GM18507 (cell line): ENCODE measurements around the gene PIK3C3.

Source experiments
- DNase-seq: peaks from one replicate; pipeline ENCODE4 v3.0.0; 2011; ENCODE audit warnings: low read depth; ENCODE audit not compliant: insufficient read length; ENCODE audit errors: extremely low spot score
- FAIRE-seq: peaks from 2 replicates; lab custom pipeline; 2011; peaks lifted over from hg19 to GRCh38; lab: Jason Lieb, UNC

Gene PIK3C3

DNA sequence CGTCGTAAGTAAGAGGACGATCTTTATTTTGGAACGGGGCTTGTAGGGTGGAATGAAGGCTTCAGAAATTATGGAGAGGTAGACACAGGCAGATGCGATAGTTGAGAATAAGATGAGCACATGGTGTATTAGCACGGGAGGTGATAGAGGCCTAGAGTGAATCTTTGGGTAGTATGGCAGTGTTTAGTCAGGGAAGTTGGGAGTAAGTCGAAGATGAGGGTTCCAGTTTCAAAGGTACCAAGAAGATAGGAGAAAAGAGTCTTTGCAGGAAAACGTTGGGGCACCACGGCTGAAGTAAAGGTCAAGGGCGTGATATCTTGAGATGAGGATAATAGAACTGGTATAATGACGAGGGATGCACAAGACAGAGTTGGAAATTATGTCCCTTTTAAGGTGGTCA, 654 bp downstream of the PIK3C3 start:
- DNase-seq (no peak), FAIRE-seq (peak; percentile 56)

GRCh38 chr18:41959045-41959444, 4.0 kb downstream of the PIK3C3 start:
- DNase-seq = no peak
- no peak for FAIRE-seq

DNA sequence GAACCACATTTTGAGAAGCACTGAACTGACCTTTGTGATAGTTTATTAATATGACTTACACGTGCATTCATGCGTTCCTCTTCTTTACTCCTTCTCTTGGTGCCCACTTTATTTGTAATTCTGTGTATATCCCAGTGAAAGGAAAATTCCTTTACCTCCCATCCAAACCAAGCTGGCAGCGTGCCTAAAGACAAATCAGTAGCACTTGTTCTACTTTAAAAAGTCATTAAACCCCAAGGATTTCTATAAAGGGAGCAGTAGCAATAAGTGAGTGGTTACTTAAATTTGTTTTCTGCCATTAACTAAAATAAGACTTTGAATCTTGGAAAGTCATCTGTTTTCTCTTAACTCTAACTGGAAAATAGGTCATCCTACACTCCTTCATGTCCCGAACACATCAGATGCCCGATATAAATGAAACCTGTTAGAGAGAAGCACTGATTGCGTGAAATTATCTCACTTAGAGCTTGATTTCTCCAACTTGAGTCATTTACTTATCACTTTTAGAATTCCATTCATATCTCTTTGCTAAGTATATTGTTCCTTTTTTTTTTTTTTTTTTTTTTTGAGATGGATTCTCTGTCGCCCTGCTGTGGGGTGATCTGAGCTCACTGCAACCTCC, 10.7 kb downstream of the PIK3C3 start:
- DNase-seq (no peak), FAIRE-seq (peak; percentile 54)

DNA sequence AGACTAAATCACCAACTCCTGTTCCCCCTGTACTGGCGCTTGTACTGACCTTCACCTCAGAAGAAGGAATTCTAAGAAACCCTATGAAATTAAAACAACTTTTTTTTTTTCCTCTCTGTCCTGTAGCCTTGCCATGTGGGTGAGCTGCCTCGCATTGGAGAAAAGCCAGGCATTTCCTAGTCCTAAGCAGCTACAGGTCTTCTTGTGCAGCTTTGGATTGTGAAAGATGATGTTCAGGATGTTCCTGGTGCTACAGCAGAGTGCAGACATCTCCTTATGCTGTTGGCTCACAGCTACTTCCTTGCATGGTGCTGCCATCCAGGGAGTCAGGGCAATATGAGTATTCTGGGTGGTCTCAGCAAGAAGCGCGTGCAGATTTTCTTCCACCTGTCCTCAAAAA, 11.9 kb downstream of the PIK3C3 start:
- FAIRE-seq = no peak
- no peak for DNase-seq

DNA sequence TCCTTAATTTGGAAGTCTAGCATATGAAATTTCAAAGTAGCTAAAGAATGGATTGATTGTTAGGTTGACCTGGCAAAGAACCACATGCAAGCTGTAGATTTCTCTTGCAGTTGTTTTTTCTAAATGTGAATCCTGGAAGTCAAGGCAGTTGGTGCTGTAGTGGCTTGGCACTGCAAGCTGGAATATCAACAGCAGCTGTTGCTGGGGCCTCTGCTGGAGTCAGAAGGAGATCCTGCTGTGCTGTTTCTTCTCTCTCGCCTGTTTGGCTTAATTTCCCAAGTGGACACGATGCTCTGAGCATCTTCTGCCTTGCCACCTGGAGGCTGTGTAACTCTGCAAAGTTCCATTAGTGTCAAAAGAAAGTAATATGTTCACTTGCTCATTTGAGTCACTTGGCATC, 12.6 kb downstream of the PIK3C3 start:
- DNase-seq (no peak), FAIRE-seq (no peak)

GRCh38 chr18:41969881-41970280, 14.8 kb downstream of the PIK3C3 start:
- FAIRE-seq (no peak), DNase-seq (no peak)

- FAIRE-seq (no peak), DNase-seq (no peak)
Measured at GRCh38 chr18:41972067-41972925, 17.3 kb downstream of the PIK3C3 start.

- peak; percentile 62 for FAIRE-seq
- DNase-seq = no peak
Measured at GRCh38 chr18:41973983-41974382, 18.9 kb downstream of the PIK3C3 start.

DNA sequence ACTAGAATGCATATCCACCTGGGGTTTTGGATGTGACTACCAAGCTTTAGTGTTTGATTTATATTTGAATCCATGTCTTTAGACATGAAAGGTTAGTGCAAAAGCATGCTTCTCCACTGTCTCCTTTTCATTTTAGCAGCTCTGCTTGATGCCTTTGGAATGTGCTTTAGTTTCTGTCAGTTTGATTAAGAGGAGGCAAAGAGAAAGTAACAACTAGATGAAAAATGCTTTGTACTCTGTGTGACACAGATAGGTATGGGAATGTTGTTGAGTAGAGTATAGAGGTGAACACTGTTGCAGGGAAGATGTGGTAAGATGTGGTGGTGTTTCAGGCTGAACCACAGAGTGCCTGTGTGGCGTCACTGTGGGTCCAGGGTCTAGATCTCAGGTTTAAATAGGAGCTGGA, 19.8 kb downstream of the PIK3C3 start:
- no peak for DNase-seq
- peak; percentile 68 for FAIRE-seq

GRCh38 chr18:41975284-41975683, 20.2 kb downstream of the PIK3C3 start:
- no peak for FAIRE-seq
- no peak for DNase-seq

- DNase-seq = no peak
- FAIRE-seq = no peak
Measured at GRCh38 chr18:41977233-41977632, 22.2 kb downstream of the PIK3C3 start.

GRCh38 chr18:41982942-41983660, 28.1 kb downstream of the PIK3C3 start:
- DNase-seq = peak; percentile 3
- peak; percentile 59 for FAIRE-seq

DNA sequence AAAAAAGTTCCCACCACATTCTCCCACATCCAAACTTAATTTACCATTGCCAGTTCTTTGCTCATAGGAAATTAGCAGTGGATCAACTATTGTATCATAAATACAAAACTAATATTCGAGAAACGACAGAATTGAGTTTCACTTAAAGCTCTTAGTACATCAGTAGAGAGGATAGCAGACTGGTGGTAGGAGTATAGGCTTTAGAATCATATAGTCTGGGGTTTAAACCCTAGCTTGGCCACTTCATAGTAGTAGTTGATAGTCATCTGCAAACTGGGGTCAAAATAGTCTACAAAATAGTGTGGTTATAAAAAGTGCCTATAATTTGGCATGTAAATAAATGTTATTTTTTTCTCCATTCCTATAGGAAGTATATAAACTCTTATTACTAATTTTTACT, 30.9 kb downstream of the PIK3C3 start:
- no peak for DNase-seq

DNA sequence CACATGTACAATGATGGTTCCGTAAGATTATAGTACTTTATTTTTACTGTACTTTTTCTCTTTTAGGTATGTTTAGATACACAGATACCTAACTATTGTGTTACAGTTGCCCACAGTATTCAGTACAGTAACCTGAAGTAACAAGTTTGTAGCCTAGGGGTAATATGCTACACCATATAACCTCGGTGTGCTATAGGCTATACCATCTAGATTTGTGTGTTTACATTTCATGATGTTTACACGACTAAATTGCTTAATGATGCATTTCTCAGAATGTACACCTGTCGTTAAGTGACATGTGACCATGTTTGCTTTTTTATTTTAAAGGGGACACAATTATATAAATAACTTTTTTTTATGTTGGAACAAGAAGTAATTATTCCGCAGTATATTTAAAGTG, 34.5 kb downstream of the PIK3C3 start:
- no peak for FAIRE-seq
- DNase-seq = no peak

More for the DNA sequence above, 30.9 kb downstream of the PIK3C3 start:
- no peak for FAIRE-seq

GRCh38 chr18:41992066-41992465, 37.0 kb downstream of the PIK3C3 start:
- FAIRE-seq (peak; percentile 21), DNase-seq (no peak)

GRCh38 chr18:41992703-41993102, 37.7 kb downstream of the PIK3C3 start:
- FAIRE-seq = no peak

DNA sequence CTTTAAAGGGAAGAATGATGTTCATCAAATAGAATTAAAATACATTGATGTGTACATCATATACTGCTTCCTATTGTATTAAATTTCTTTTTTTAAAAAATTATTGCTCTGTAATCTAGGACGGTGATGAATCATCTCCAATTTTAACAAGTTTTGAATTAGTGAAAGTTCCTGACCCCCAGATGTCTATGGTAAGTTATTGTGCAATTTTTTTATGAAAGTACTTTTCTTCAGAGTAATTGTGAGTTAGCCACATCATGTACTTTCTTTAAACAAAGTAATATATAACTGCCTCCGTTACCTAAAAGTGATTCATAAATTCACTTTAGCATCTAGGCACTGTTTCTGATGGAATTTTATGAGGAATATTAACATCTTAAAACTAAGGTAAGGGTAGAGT, 38.1 kb downstream of the PIK3C3 start:
- DNase-seq = no peak
- FAIRE-seq = no peak

More at GRCh38 chr18:41992703-41993102, 37.7 kb downstream of the PIK3C3 start:
- no peak for DNase-seq

DNA sequence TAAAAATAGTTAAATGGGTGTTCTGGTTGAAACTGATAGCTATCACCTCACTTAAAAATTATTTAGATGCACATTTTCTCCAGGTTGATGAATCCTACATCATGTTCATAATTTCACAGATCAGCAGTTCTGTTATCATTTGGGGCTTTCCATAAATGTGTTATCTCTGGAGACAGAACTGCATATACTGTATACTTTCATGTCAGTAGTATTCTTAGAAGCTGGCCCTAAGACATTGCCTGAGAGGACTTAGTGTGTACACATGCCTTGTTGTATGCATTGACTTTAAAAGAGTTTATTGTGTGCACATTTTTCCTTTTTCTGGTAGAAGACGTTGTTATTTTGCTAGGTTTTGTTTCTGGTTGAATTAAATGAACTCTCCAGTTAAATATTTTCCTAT, 41.0 kb downstream of the PIK3C3 start:
- DNase-seq (no peak), FAIRE-seq (peak; percentile 53)

GRCh38 chr18:41999751-42000150, 44.7 kb downstream of the PIK3C3 start:
- FAIRE-seq (no peak), DNase-seq (no peak)

GRCh38 chr18:42001801-42002200, 46.8 kb downstream of the PIK3C3 start:
- no peak for FAIRE-seq
- DNase-seq = no peak
